GM12872 (cell line): ENCODE measurements around the gene SLC12A7.

Source experiments
- CTCF ChIP-seq: IDR thresholded peaks from 3 replicates; pipeline ENCODE4 v1.5.1; 2011; ENCODE audit warnings: low read depth, mild to moderate bottlenecking, low read length, moderate library complexity; ENCODE audit not compliant: insufficient read depth

Gene SLC12A7

DNA sequence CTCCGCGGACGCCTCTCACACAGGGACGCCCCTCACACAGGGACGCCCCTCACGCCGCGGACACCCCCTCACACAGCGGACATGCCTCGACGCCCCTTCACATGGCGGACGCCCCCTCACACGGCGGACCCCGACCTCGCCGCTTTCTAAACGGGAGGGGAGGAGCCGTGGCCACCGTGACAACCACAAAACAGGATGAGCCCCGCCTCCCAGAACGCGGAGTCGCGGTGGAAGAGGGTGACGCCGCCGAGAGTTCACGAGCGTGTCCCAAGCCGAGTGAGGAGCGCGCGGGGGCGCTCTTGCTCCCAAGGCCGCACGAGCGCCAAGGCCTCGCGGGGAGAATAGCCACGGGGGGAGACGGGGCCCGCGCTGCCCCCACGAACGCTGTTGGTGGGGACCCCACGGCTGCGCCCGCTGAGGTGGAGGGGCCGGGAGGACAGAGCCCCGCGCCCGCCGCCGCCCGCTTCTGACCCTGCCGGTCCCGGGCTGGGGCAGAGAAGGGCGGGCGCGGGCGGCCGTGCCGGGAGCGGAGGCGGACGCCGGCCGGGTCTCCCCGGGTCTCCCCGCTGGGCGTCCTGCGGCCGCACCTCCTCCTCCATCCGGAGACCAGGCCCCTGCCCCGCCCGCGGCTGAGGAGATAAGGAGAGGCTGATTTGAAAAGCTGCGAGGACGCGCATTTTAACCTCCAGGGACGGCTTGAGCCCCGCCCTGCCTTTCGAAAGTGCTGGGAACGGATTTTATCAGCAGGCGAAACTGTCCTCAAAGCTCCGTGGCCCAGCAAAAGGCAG, 107.2 kb downstream of the SLC12A7 start:
- TF ChIP-seq CTCF: peak; percentile 32; the same call in 2 of the 3 replicates

DNA sequence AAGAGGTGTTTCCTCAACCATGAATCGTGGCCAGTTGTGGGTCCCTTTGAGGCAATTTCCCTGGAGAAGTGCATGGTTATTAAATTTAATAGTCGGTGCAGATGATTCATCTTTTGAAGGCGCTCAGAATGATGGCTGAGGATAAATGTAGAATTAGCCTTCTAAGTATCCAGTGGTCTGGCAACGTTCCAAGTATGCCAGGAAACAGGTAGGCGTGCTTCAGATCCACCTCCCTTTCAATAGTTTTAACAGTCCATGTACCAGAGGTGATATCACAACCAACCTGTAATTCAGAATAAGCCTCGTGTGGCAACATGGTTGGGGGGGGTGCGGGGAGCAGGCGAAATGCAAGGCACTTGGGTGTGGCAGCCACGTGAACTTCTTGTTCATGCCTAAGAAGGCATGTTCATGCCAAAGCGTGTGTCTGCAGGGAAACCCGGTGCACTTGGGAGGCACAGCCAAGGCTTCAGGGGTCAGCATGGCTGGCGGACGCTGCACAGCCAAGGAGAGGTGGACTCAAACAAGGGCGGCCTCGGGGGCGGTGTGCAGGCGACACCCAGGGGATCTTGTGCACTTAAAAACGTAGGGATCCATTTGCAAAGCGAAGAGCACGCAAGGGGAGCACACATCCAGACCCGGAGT, 108.4 kb downstream of the SLC12A7 start:
- TF ChIP-seq CTCF: no peak

GRCh38 chr5:1002836-1003235, 109.0 kb downstream of the SLC12A7 start:
- no peak for TF ChIP-seq CTCF

DNA sequence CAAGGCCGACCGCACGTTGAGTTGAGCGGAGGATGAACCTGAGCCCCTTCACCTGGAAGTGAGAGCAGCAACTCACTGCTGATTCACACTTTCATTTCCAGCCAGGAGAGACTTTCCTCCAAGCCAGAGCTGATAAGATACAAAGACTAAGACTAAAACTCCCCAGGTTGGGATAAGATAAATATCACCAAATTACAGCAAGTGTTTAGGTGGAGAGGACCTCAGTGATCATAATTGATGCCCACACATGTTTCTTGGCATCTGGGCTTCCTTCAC, 109.7 kb downstream of the SLC12A7 start:
- no peak for TF ChIP-seq CTCF

DNA sequence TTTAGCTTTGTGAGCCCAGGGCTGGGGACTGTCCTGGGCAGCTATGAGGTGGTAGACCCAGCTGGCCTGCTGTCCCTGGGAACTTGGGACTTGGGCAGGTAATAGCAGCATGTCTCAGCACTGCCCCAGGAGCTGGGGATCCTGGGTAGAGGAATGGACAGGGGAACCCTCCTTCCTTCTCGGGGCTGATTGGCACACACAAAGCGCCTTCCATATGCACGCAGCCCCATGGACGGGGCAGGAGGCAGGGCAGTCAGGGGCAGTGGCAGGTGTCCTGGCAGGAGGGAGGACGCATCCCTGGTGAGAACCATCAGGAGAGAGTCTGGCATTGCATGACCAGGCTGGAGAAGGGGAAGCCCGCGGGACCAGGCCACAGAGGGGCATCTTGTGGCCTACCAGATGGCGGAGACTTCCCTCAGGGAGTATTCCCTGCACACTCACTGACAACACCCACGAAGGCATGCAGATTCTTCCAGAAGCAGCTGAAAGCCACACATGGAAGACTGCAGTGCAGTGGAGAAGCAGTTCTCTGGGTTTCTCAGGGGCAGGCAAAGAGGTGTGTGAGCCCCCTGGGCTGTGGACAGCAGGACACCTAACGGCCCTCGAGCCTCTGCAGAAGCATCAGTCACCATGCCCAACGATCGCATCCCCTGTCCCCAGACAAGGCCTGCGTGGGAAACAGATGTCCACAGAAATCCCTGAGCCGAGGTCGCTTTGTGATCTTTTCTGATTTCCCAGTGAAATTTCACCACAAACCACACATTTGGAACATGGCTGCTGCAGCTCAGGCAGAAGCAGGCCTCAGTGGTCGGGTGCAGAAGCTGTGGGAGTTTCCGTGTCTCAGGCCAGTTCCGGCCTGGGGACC, 110.2 kb downstream of the SLC12A7 start:
- TF ChIP-seq CTCF: no peak
